Fibroblast of skin of right biceps (primary cell): Measurements from ENCODE around the gene OTOP3.
"Not testable (repeated sequence)": the region's sequence is repeated elsewhere in the genome, so short reads cannot be mapped to it uniquely, and the experiment has no call there.

ENCODE experiments used
- DNase-seq: peaks from one replicate; pipeline ENCODE4 v3.0.0-alpha.2; 2013

OTOP3 gene

DNA sequence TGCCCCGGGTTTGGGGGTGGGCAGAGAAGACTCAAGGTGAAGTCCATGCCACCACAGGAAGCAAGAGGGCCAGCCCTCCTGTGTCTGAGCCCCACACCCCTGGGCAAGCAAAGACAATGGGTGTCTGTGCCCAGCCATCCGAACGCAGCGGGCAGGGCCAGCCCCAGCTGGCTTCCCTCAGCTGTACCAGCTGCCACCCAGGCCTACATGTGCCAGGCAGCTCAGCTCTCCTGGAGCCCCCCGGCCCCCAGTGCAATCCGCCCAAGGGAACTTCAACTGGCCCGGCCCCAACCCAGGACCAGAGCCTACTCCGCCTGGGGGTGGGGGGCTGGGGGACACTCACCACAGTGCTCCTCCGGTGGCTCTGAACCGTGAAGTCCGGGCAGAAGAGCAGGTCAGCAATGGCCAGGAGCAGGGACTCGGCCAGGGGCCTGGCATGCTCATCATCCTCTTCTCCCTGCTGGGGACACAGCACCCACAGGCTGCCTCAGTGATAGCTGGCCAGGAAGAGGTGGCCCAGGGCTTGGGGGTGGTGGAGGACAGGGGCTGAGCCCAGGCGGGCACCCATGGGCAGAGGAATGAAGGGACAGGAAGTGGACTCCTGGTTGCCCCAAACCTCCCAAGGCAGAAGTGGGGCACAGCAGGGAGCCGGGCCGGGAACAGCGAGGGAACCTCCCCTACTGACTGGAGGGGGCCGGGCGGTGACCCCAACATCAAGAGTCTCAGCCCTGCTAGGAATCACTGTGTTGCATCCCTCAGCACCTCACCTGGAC is 27.1 kb downstream of the OTOP3 start:
- no peak for DNase-seq

DNA sequence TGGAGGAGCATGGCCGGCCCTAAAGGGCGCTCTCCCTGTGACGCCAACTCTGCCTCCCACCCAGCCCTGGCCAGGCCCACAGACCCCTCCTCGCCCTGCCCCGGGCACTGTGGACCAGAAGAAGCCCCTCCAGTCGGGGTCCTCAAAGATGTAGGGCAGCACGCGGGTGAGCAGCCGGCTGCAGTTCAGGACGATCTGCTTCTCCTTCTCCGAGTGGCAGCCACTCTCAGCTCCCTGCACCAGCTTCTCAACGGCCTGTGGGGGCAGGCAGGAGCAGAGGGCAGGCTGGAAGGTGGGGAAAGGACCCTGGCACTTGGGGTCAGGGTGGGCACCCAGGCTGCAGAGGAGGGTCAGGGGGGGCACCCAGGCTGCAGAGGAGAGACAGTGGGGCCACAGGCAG is 28.0 kb downstream of the OTOP3 start:
- DNase-seq = no peak

DNA sequence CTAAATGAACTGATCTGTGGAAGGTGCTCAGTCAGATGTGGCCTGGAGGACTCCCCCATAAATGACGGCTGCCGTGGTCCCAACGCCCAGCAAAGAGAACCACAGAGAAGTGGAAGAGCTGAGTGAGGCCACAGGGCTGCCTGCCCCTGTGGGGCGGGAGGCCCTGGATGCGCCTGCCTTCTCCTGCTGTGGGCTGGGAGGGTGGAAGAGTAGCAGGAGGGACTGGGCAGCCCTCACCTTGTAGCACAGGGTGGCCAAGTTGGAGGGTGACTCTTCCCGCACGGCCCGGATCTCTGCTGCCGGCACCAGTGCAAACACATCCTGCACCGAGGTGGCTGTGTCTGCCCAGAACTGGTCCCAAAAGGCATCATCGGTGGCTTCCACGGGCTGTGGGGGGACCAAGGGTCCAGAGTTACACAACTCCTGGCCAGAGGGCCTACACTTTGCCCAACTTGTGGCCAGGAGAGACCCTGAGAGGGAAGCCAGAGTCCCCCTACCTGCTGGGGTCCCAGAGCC is 28.6 kb downstream of the OTOP3 start:
- DNase-seq = no peak

DNA sequence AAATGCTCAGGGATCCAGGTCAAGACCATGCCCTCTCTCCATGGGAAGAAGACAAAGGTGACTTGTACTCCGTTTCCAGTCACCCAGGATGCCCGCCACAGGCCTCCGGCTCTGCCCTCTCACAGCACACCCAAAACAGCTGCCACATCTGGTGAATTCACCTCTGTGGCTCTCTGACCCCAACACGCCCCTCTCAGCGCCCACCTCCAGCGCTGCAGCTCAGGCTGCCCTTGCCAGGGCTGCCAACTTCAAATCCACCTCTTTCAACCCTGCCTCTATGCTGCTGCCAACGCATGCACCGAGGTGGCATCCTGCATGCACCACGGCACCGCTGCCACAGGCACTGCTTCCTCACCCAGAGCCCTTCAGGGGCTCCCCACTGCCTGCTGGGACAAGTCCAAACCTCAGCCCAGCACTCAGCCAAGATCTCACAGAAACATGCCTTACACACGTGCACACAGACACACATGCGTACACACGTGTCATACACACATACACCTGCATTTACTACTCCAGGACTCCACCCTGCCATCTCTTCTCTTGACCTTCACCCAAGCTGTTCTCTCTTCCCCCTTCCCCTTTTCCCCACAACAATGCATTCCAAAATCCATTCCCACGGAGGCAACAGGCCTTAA is 29.4 kb downstream of the OTOP3 start:
- no peak for DNase-seq

DNA sequence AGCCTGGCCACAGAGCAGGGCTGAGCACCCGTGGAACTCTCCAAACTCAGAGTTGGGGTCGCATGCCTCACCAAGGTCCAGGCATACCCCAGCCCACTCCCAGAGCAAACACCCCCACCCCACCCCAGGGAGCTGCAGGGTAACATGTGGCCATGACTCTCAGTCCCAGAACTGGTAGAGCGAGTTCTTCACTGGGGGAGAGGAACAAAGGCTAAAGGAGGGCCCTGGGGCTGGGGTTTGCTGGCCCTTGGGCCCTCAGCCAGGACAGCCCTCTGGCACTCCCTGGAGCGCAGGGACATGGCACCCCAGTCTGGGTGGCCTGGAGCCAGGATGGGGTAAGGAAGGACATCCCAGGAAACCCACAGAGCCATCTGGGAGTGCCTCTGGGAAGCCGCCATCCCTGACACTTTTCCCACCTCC is 32.7 kb downstream of the OTOP3 start:
- DNase-seq = no peak

DNA sequence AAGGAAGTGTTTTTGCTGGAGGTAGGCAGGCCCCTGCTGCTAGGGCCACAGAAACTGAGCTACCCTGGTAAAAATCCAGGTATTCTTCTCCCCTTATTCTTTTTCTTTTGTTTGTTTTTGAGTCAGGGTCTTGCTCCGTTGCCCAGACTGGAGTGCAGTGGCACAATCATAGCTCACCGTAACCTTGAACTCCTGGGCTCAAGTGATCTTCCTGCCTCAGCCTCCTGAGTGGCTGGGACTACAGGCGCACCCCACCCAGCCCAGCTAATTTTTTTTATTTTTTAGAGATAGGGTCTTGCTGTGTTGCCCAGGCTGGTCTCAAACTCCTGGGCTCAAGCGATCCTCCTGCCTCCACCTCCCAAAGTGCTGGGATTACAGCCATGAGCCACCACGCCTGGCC is 33.8 kb downstream of the OTOP3 start:
- DNase-seq = not testable (repeated sequence)

DNA sequence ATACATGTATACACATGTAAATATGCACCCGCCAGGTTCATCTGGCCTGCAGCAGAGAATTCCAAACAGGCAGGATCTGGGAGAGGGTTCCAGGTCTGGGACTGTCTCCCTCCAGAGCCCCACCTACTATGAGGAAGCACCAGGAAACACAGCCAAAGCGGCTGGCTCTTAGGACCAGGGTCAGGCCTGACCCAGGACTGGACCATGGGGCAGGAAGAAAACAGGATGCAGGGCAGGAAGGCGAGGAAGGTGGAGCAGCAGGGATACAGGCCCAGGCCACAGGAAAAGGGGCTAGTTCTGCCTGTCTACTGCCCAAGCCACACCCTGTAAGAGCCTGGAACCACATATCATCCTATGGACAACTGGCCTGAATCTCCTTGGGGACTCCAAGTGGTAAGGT is 34.7 kb downstream of the OTOP3 start:
- DNase-seq = no peak

DNA sequence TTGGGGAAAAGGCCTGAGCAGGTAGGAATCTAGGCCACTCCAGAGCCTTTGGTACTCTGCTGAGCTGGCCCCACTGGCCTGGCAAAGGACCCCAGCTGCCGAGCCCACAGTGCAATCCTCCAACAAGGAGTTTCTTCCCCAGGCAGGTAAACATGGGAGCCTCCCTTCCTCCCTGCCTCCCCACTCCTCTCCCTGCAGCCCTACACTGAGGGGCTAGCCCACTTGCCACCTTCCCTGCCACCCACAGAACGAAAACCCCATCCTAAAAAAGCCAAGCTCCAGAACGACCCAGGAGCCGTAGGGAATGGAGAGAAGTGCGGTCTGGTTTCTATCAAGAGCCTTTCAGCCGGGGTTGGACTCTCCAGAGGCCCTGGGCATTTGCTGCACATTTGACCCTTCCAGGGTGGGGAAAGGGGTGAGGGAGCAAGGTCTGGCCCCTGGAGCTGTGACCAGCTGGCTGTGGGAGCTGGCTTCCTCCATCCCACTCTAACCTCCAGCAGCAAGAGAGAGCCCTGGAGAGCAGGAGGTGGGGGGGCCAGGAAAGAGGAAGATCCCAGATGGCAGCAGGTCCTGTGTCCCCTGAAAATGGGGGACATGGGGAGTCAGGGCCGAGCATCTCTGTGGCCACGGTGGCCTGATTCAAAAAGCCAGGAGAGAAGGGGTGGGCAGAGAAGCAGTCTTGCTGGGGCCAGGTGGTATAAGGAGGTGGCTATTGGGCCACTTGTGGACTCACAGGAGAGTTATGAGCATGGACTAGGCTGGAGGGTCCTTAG is 35.6 kb downstream of the OTOP3 start:
- no peak for DNase-seq

DNA sequence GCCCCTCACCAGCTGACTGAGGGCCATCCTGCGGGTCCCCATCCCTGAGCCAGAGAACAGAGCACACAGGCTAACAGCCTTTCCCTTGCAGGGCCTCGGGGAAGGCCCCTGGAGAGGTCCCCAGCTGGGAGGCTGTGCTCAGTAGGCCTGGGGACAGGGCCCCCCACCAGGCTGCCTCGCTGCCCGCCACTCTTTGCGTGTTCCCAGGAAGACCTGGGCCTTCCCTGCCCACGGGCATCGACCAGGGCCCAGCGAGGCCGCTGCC is 36.1 kb downstream of the OTOP3 start:
- DNase-seq = no peak

DNA sequence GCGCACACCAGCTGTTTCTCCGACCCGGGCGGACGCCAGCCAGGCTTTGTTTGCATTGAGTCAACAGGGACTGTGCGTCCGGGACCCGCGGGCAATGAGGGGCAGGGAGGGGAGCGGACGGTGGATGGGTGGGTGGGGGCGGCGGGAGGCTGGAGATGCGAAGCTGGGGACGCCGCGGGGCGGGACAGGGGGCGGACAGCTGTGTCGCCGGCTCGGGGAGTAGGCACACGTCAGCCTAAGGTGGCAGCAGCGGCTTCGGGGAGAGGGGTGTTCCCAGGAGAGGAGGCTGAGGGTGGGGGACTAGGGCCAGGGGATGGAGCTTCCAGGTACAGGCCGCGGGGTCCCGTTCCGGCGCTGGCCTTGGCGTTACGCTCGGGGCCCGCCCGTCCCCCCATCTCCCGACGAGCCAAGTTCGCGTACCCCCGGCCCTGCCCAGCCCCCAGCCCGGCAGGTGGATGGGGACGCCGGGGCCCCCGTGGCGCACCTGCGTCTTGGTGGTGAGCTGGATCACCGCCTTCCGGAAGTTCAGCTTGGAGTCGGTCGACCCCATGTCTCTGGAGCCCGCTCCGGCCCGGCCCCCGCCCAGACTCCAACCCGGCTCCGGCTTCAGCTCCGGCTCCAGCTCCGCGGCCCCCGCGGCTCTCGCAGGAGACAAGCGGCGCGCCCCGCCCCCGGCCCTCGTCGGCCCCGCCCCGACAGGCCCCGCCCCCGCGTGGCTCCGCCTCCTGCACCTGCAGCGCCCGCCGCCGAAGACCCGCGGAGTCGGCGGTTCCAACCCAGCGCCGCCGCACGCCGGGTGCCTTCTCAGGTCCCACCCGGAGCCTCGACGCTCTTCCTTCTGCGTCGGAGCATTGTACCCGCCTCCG is 36.6 kb downstream of the OTOP3 start, which contains the start of gene HID1:
Gene HID1 (minus strand): TSS at position 653 of the 866 bp plus-strand sequence. CDS start 103 bp downstream, at position 550.
- DNase-seq = no peak

DNA sequence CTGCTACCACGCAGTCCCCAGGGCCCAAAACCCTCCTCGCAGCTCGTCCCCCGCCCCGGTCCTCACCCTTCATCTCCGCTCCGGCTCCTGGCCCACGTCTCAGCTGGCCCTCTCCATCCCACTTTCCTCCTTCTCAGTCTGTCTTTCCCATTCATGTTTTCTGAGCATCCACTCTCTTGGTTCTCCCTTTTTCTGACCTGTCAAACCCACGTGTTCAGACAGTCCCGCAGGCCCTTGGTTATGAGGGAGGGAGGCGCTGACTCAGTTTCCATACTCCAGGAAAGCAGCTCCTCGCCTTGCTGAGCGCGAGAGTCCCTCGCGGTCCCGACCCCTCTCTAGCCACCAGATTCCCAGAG is 37.3 kb downstream of the OTOP3 start:
- no peak for DNase-seq

DNA sequence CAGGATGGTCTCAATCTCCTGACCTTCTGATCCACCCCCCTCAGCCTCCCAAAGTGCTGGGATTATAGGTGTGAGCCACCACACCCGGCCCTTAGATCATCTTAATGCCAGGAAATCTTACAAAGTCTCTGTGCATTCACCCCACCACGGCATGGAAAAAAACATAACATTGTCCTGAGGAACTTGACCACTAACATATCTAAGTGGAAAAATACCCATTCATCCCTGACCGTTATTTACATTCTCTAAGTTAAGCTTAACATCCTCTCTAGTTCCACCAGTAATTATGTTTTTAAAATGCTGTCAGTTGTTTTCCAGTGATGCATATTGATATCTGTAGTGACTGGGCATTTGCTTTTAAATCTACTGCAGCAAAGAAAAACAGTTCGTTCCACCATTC is 40.2 kb downstream of the OTOP3 start:
- no peak for DNase-seq

DNA sequence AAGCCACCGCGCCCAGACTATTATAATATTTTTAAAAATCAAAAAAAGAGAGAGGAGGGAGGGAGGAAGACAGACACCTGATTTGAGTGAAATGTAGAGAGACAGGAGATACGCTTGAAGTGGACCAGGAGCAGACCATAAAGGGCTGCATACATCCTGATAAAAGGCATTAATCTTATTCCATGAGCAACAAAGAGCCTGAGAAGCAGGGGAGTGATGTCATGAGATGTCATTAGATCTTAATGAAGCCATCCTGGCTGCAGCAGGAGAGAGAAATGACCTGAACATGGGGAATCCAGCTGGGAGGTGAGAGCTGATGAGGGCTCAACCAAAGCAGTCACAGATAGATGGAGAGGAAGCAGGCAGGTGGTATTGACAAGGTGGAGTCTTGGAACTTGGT is 42.1 kb downstream of the OTOP3 start:
- DNase-seq = no peak

DNA sequence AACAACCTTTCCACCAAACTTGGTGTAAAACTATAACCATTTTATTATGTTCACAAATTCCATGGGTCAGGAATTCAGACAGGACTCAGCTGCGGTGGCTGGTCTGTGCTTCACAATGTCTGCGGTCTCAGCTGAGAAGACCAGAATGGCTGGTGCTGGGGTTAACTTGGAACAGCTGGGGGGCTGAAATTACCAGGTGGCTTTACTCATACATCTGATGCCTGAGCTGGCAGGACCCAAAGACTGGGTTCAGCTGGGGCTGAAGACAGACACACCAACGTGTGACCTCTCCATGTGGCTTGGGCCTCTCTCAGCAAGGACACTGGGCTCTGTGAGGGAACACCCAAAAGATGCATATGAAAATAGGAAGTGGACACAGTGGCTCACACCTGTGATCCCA is 42.5 kb downstream of the OTOP3 start:
- DNase-seq = no peak

DNA sequence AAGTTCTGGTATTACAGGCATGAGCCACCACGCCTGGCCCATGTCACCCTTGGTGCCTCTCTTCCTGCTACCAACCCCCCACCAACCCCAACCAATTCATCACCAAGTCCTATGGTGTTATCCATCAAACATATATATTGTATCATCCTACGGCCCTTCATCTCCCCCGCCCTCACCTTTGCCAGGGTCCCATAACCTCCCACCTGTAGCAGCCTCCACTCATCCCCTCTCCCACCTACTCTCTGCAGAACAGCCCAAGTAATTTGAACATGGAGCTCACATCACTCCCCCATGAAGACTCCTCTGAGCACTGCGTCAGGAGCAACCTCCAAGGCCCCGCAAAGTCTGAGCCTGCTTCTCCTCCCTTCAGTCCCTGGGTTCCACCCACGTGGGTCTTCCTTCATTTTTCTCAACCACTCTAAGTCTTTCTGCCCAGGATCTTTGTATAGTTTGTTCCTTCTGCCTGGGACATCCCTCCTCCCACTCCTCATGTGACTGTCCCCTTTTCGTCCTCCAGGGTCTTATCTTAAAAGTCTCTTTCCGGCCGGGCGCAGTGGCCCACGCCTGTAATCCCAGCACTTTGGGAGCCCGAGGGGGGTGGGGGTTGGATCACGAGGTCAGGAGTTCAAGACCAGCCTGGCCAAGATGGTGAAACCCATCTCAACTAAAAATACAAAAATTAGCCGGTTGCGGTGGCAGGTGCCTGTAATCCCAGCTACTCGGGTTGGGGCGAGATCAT is 43.9 kb downstream of the OTOP3 start:
- no peak for DNase-seq

DNA sequence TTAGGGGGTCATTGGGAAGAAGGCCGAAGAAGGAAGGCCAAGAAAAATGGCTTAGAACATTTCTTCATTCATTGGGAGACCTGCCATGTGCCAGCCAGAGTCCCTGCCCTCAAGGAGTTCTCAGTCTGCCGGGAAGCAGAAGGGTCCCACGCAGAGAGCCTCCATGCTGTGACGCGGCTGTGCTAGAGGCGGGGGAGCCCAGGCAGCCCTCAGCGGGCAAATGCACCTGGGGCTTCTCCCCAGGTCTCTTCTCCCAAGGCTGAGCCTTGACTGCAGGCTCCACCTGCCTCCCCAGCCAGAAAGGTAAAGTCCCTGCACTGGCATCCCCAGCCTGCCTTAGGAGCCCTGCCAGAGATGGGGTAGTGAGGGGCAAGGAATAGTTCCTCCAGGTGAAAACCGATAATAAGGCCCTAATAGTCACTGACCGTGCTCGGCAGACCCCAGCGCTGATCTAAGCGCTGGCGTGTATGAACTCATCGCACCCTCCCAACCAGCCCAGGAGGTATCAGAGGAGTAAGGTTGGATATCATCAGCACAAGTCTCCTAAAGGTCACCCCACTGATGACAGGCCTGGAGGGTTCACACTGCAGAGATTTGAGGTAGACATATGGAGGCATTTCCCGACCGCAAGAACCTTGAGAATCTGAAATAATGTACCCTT is 45.8 kb downstream of the OTOP3 start:
- DNase-seq = no peak

DNA sequence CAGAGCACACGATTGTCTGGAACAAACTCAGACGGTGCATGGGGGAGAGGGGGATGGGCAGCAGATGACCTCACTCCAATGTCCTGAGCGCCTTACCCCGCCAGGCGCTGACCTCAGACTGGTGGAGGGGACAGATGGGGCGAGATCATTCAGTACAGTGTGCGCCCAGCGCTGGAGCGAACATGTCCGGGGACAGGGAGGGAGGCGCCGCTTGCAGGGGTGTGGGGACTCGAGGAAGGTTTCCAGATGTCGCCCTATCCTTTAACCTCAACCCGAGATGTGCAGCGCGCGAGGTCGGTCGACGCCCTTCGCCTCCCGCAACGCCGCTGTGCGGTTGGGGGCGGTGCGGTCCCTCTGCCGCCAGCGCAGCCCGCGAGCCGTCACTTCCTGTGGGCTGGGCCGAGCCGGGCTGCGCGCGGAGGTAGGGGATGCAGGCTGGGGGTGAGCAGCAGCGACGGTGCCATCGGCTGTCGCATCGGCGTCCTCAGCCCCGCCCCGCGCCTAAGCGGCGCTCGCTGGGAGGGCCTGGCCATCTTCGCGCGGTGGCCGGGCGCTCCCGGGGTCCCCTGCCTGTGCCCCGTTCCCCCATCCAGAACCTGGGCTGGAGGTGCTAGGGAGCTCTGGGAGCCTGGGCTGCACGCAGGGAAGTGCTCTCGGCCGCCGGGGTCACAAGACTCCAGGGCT is 46.4 kb downstream of the OTOP3 start:
- DNase-seq = peak; percentile 59

DNA sequence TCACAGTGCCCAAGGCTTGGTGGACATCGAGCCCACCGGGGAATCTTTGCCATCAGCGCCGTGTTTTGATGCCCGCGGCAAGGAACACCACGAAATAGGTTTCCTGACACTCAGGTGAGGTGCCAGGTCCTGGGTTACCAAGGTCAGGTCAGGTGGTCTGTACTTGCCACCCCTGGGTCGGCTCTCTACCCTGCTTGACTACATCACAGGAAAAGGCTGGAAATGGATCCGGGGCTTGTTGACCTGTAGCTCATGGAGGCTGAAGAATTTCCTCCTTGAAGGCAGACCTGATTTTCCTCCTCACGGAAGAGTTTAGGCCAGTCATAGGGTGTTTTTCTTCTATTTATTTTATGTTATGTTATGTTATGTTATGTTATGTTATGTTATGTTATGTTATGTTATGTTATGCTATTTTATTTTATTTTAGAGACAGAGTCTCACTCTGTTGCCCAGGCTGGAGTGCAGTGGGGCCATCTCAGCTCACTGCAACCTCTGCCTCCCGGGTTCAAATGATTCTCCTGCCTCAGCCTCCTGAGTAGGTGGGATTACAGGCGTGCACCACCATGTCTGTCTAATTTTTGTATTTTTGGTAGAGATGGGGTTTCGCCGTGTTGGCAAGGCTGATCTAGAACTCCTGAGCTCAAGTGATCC is 47.1 kb downstream of the OTOP3 start:
- not testable (repeated sequence) for DNase-seq

DNA sequence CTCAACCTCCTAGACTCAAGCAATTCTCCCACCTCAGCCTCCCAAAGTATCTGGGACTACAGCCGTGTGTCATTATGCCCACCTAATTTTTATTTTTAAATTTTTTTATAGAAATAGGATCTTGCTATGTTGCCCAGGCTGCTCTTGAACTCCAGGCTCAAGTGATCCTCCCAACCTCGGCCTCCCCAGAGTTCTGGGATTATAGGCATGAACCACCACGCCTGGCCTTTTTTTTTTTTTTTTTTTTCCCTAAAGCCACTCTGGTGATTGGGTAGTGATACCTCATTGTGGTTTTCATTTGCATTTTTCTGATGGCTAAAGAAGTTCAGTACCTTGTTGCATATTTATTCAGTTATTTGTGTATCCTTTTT is 50.5 kb downstream of the OTOP3 start:
- DNase-seq = no peak

DNA sequence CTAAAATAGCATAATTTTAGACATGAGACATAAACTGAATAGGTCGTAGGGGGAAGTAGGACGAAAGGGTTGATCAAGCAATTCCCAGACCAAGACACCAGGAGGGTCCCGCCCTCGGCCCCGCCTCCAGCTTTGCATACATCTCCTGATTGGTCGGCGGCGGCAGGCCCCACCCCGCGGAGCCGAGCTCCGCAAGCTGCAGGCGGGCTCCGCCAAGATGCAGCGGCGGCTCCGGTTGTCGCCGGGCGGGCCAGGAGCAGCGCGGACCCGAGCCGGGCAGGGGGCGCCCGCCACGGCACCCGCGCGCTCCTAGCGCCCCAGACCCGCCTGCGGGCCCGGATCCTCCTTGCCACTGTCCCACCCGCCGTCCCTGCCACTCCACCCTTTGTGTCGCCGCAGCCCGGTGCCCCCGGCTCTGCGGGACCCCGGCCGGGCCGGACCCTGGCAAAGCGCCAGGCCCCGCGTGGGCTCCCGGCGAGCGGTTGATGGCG is 51.8 kb downstream of the OTOP3 start, which contains the start of gene CDR2L:
Gene CDR2L (plus strand): TSS at position 215 of the 491 bp plus-strand sequence. CDS start 412 bp downstream, outside the sequence.
- peak; percentile 93 for DNase-seq
